K562 (cell line): ENCODE results near the gene TMEM123. TPM values are rescaled to one million over a fixed set of nuclear protein-coding genes. Genes with fewer than 3 reads are reported as not detected.

Source experiments
- ATF7 ChIP-seq: fragments of 450-650 bp; IDR thresholded peaks from 2 replicates; pipeline ENCODE4 v1.7.1; 2014; ENCODE audit warnings: mild to moderate bottlenecking, moderate library complexity
- BCOR ChIP-seq: fragments of 450-650 bp; IDR thresholded peaks from 2 replicates; pipeline ENCODE4 v1.6.1; 2016
- CTBP1 ChIP-seq: fragments of 450-650 bp; IDR thresholded peaks from 2 replicates; pipeline ENCODE4 v1.6.1; 2016; ENCODE audit warnings: borderline replicate concordance
- HDAC1 ChIP-seq, 2 experiments: fragments of 450-650 bp; IDR thresholded peaks; 2 replicates each; pipeline ENCODE4 v1.6.1; 2016 to 2017; ENCODE audit warnings: inconsistent platforms in 1 of 2, mild to moderate bottlenecking in 1 of 2, moderate library complexity in 1 of 2
- HDGF ChIP-seq: fragments of 450-650 bp; IDR thresholded peaks from 2 replicates; pipeline ENCODE4 v1.6.1; 2016
- HES1 ChIP-seq: fragments of 450-650 bp; IDR thresholded peaks from 2 replicates; pipeline ENCODE4 v1.6.1; 2016; ENCODE audit warnings: low read depth, mild to moderate bottlenecking, moderate library complexity
- ID3 ChIP-seq, 2 experiments: fragments of 250-450 bp in 1 of 2; fragments of 450-650 bp in 1 of 2; sonication (Bioruptor Pico) in 1 of 2; IDR thresholded peaks; 2 replicates each; pipeline versions ENCODE4 v1.6.1 to v1.8.0; 2016 to 2021; ENCODE audit warnings: mild to moderate bottlenecking in 2 of 2, moderate library complexity in 2 of 2, missing compliant biosample characterization in 1 of 2, missing genetic modification characterization in 1 of 2
- KDM5B ChIP-seq: fragments of 200-600 bp; sonication (generic); IDR thresholded peaks from 2 replicates; pipeline ENCODE4 v1.6.1; 2012; ENCODE audit warnings: low read depth, mild to moderate bottlenecking, moderate library complexity, low read length, control low read depth, inconsistent platforms; ENCODE audit not compliant: insufficient replicate concordance
- KLF13 ChIP-seq: fragments of 450-650 bp; IDR thresholded peaks from 2 replicates; pipeline ENCODE4 v1.6.1; 2016; ENCODE audit warnings: missing genetic modification characterization, low read depth, mild to moderate bottlenecking, missing compliant biosample characterization, moderate library complexity, borderline replicate concordance
- L3MBTL2 ChIP-seq: fragments of 450-650 bp; IDR thresholded peaks from 2 replicates; pipeline ENCODE4 v1.6.1; 2016; ENCODE audit warnings: mild to moderate bottlenecking, moderate library complexity
- MNT ChIP-seq, 2 experiments: fragments of 450-650 bp; conservative IDR thresholded peaks; 2 replicates each; pipeline ENCODE4 v1.6.1; 2017; ENCODE audit warnings: mild to moderate bottlenecking in 2 of 2, moderate library complexity in 2 of 2
- MTA3 ChIP-seq: fragments of 450-650 bp; formaldehyde crosslinking; IDR thresholded peaks from 2 replicates; pipeline ENCODE4 v1.6.1; 2017; ENCODE audit warnings: mild to moderate bottlenecking, borderline replicate concordance
- RBFOX2 ChIP-seq: fragments of 200-400 bp; formaldehyde crosslinking; IDR thresholded peaks from 2 replicates; pipeline ENCODE4 v1.6.1; 2017; ENCODE audit warnings: low read depth, mild to moderate bottlenecking, low read length, moderate library complexity
- RFX1 ChIP-seq: fragments of 450-650 bp; IDR thresholded peaks from 2 replicates; pipeline ENCODE4 v1.6.1; 2016; ENCODE audit warnings: mild to moderate bottlenecking, moderate library complexity
- SAP30 ChIP-seq: fragments of 200-600 bp; sonication (generic); IDR thresholded peaks from 2 replicates; pipeline ENCODE4 v1.6.1; 2012; ENCODE audit warnings: borderline replicate concordance, low read depth, mild to moderate bottlenecking, moderate library complexity, low read length, control low read depth, inconsistent platforms; ENCODE audit not compliant: insufficient read depth, poor library complexity, severe bottlenecking
- SRSF3 ChIP-seq: fragments of 200-400 bp; formaldehyde crosslinking; IDR thresholded peaks from 2 replicates; pipeline ENCODE4 v1.6.1; 2016; ENCODE audit warnings: mild to moderate bottlenecking, low read length, moderate library complexity; ENCODE audit not compliant: insufficient read depth
- ZFX ChIP-seq: sonication (generic); formaldehyde crosslinking; IDR thresholded peaks from 2 replicates; pipeline ENCODE4 v1.8.0; 2022; ENCODE audit warnings: mild to moderate bottlenecking, missing genetic modification reagents, moderate library complexity
- polyA plus RNA-seq, 8 experiments: library from polyadenylated mRNA; depleted of rRNA in 4 of 8; stranded (reverse) in 5 of 8; unstranded in 3 of 8; fragments of >200 nt; fragmentation: Nextera tagmentation in 2 of 8; fragmentation: Illumina TruSeq in 1 of 8; extraction: Ambion mirVana in 2 of 8; extraction: Trizol in 1 of 8; gene quantifications; 2 replicates each; pipeline versions ENCODE4 v1.2.1 to v1.2.3, GENCODE V29; 2011 to 2014; ENCODE audit warnings: inconsistent platforms in 1 of 8, missing spikeins in 1 of 8
- total RNA-seq, 7 experiments: library from RNA; depleted of rRNA in 6 of 7; stranded (reverse); fragments of >200 nt in 6 of 7; fragmentation: Illumina TruSeq in 2 of 7; extraction: Trizol in 2 of 7; gene quantifications; 2 replicates each; pipeline versions ENCODE4 v1.2.1 to v1.2.3, GENCODE V29; 2011 to 2021; ENCODE audit warnings: low replicate concordance in 1 of 7

Gene TMEM123
- total and polyA plus RNA-seq, 9 of the 15 experiments (the other 6 are each of a cell fraction or from before 2014, with no cell fraction given) = 19.8 to 344 (median 82.4) TPM

GRCh38 chr11:102451681-102452460 is 694 bp downstream of the TMEM123 start (continued):
- TF ChIP-seq ATF7 (0 out of 2 replicates have a peak, but pooled peaks have one; percentile 14), RBFOX2 (peak; percentile 67), MNT (conservative IDR thresholded peaks at IDR 0.05) (peak; percentile 64 to 71), ZFX (CRISPR knock-in tag) (peak; percentile 62; the same call in 1 of the 2 replicates), SAP30 (peak; percentile 18), ID3 (CRISPR knock-in tag; IDR thresholded peaks at IDR 0.05) (no peak), ID3 (tag; IDR thresholded peaks at IDR 0.05) (0 out of 2 replicates have a peak, but pooled peaks have one; percentile 30), SRSF3 (0 out of 2 replicates have a peak, but pooled peaks have one; percentile 46), BCOR (0 out of 2 replicates have a peak, but pooled peaks have one; percentile 14), CTBP1 (0 out of 2 replicates have a peak, but pooled peaks have one; percentile 63), MTA3 (0 out of 2 replicates have a peak, but pooled peaks have one; percentile 25), HES1 (no peak), HDAC1 (IDR thresholded peaks at IDR 0.05) (peak in 1 of 2 experiments; percentile 53; a peak in 2 of 4 replicates), KLF13 (tag) (0 out of 2 replicates have a peak, but pooled peaks have one; percentile 16), HDGF (no peak), KDM5B (peak; percentile 28), L3MBTL2 (peak; percentile 67), RFX1 (no peak)
